ENCODE results near the gene GALNT17. TPM values are rescaled to one million over a fixed set of nuclear protein-coding genes. Genes with fewer than 3 reads are reported as not detected.

The GALNT17 gene
- total and polyA plus RNA-seq, 5 donors from 2014 or later = not detected

DNA sequence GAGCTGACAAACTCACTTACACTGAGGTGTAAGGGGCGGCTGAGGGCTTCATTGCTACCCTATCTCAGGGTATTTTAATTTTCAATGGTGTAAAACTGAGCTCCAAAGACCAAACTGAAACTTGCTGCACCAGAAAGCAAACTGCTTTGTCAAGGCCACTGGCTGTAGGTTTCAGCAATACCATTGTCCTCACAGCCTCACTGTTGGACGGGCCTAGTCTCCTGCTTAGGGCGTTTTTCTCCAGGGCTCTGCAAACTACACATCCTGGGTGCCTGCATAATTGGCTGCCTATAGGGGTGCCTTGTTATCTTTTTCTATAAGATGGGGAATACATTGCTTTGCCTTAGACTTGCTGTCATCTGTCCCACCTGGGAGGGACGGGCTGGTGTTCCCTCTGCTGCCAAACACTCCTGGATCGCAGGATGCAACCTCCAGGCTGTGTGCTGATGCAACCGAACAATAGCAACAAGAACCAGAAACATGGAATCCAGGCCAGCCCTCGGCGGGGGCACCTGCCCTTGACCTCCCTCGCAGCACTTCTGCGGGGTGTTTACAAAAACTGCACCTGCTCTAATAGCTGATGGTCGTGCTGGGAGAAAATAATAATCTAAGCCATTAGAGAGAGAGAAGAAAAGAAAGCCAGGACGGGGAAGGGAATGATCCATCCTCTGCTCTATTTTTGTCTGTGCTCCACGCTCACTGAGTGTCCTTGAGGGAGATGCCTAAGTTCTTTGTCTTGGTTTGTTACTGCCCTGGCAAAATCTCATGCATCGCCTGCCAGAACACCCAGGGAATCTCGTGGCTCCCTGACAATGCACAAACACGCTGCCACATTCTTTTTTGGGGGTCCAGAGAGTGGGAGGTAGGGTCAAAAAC, 104.5 kb downstream of the GALNT17 start:
- ATAC-seq (ENCODE audit: low read depth in 2 of 2) = no peak
- no peak overlapping the region for H3K27ac ChIP-seq (ENCODE audit: insufficient read depth, low read length, poor library complexity, severe bottlenecking)
- peaks cover 0 to 27% (median 9%) of the 10 kb centered on the region in 7 donors for H3K9me3 Mint-ChIP-seq
- no peaks in the 10 kb centered on the region for H3K4me1 Mint-ChIP-seq
- no peaks in the 10 kb centered on the region for H3K36me3 ChIP-seq (ENCODE audit: control insufficient read depth, insufficient read depth, low read length)
- no peak overlapping the region for H3K27ac Mint-ChIP-seq
- no peaks in the 10 kb centered on the region for H3K27me3 Mint-ChIP-seq
- peaks cover under 1 to 5% of the 10 kb centered on the region in 2 experiments for H3K9me3 ChIP-seq (ENCODE audit: control insufficient read depth in 2 of 2, low read length in 2 of 2)
- no peaks in the 10 kb centered on the region for H3K4me1 ChIP-seq (ENCODE audit: control insufficient read depth, insufficient read depth, low read length, poor library complexity, severe bottlenecking)
- no peak for DNase-seq
- no peaks in the 10 kb centered on the region for H3K36me3 Mint-ChIP-seq
- H3K4me3 Mint-ChIP-seq = peak overlapping the region in 1 of 4 donors; percentile 58
- no peaks in the 10 kb centered on the region for H3K27me3 ChIP-seq (ENCODE audit: control insufficient read depth, insufficient read depth, low read length)
- no peak overlapping the region for H3K4me3 ChIP-seq (ENCODE audit: low read depth, low read length)

- Mint-ChIP-seq H3K27me3 (no peaks in the 10 kb centered on the region), H3K4me3 (no peak overlapping the region), H3K27ac (peak overlapping the region in 1 of 3 donors; percentile 6), H3K9me3 (peaks cover 0 to 23% (median 5%) of the 10 kb centered on the region in 7 donors), H3K4me1 (no peaks in the 10 kb centered on the region), H3K36me3 (no peaks in the 10 kb centered on the region)
- no peak overlapping the region for H3K4me3 ChIP-seq (ENCODE audit: low read depth, low read length)
- DNase-seq (no peak), ATAC-seq (ENCODE audit: low read depth in 2 of 2) (no peak)
- peaks cover 0 to 4% of the 10 kb centered on the region in 2 experiments for H3K9me3 ChIP-seq (ENCODE audit: control insufficient read depth in 2 of 2, low read length in 2 of 2)
- no peaks in the 10 kb centered on the region for H3K4me1 ChIP-seq (ENCODE audit: control insufficient read depth, insufficient read depth, low read length, poor library complexity, severe bottlenecking)
- no peak overlapping the region for H3K27ac ChIP-seq (ENCODE audit: insufficient read depth, low read length, poor library complexity, severe bottlenecking)
- no peaks in the 10 kb centered on the region for H3K27me3 ChIP-seq (ENCODE audit: control insufficient read depth, insufficient read depth, low read length)
- H3K36me3 ChIP-seq (ENCODE audit: control insufficient read depth, insufficient read depth, low read length) = no peaks in the 10 kb centered on the region
These were observed 106.0 kb downstream of the GALNT17 start for GRCh38 chr7:71237945-71238344.

- peaks cover 0 to 4% of the 10 kb centered on the region in 2 experiments for H3K9me3 ChIP-seq (ENCODE audit: control insufficient read depth in 2 of 2, low read length in 2 of 2)
- H3K36me3 Mint-ChIP-seq = no peaks in the 10 kb centered on the region
- H3K27ac Mint-ChIP-seq = no peak overlapping the region
- H3K27me3 Mint-ChIP-seq = no peaks in the 10 kb centered on the region
- no peak overlapping the region for H3K4me3 Mint-ChIP-seq
- peaks cover 0 to 21% (median 8%) of the 10 kb centered on the region in 7 donors for H3K9me3 Mint-ChIP-seq
- no peaks in the 10 kb centered on the region for H3K4me1 Mint-ChIP-seq
- no peak overlapping the region for H3K4me3 ChIP-seq (ENCODE audit: low read depth, low read length)
- DNase-seq = no peak
- no peak overlapping the region for H3K27ac ChIP-seq (ENCODE audit: insufficient read depth, low read length, poor library complexity, severe bottlenecking)
- ATAC-seq (ENCODE audit: low read depth in 2 of 2) = no peak
- H3K27me3 ChIP-seq (ENCODE audit: control insufficient read depth, insufficient read depth, low read length) = no peaks in the 10 kb centered on the region
- H3K36me3 ChIP-seq (ENCODE audit: control insufficient read depth, insufficient read depth, low read length) = no peaks in the 10 kb centered on the region
- no peaks in the 10 kb centered on the region for H3K4me1 ChIP-seq (ENCODE audit: control insufficient read depth, insufficient read depth, low read length, poor library complexity, severe bottlenecking)
These were observed 106.8 kb downstream of the GALNT17 start for GRCh38 chr7:71238581-71239295.

DNA sequence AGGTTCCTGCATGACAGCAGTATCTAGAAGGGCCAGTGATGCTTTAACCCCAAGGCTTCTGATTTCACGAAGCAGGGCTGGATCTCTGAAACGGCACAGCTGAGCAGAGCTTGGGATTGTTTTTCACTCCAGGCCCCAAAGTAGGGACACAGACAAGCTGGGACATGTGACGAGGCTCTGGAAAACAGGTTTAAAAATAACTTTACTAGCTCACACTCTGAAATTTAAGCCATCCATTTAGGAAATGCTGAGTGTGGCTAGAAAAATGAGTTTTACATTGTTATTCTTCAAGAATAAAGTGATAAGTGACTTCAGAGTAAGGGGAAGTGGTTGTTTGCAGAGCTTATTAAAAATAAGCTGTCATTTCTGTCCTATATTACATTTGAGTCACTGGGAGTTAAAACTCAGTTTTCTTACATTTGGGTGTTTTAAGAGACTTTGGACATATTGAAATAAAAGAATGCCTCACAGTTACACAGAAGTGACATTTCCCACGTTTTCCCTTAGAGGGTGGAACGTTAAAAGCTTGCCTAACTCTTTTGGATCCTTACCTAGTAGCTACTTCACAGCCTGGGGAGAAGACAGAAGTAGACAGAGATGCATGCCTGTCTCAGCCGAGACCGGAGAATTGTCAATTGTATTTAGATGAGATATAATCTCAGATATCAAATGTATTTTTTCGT, 107.8 kb downstream of the GALNT17 start:
- Mint-ChIP-seq H3K36me3 (no peaks in the 10 kb centered on the region), H3K4me3 (no peak overlapping the region), H3K27me3 (no peaks in the 10 kb centered on the region), H3K4me1 (no peaks in the 10 kb centered on the region), H3K27ac (no peak overlapping the region), H3K9me3 (peaks cover 0 to 18% (median 5%) of the 10 kb centered on the region in 7 donors)
- peaks cover 0 to 4% of the 10 kb centered on the region in 2 experiments for H3K9me3 ChIP-seq (ENCODE audit: control insufficient read depth in 2 of 2, low read length in 2 of 2)
- H3K4me1 ChIP-seq (ENCODE audit: control insufficient read depth, insufficient read depth, low read length, poor library complexity, severe bottlenecking) = no peaks in the 10 kb centered on the region
- ATAC-seq (ENCODE audit: low read depth in 2 of 2) (no peak), DNase-seq (no peak)
- H3K4me3 ChIP-seq (ENCODE audit: low read depth, low read length) = no peak overlapping the region
- H3K27ac ChIP-seq (ENCODE audit: insufficient read depth, low read length, poor library complexity, severe bottlenecking) = no peak overlapping the region
- H3K36me3 ChIP-seq (ENCODE audit: control insufficient read depth, insufficient read depth, low read length) = no peaks in the 10 kb centered on the region
- no peaks in the 10 kb centered on the region for H3K27me3 ChIP-seq (ENCODE audit: control insufficient read depth, insufficient read depth, low read length)

DNA sequence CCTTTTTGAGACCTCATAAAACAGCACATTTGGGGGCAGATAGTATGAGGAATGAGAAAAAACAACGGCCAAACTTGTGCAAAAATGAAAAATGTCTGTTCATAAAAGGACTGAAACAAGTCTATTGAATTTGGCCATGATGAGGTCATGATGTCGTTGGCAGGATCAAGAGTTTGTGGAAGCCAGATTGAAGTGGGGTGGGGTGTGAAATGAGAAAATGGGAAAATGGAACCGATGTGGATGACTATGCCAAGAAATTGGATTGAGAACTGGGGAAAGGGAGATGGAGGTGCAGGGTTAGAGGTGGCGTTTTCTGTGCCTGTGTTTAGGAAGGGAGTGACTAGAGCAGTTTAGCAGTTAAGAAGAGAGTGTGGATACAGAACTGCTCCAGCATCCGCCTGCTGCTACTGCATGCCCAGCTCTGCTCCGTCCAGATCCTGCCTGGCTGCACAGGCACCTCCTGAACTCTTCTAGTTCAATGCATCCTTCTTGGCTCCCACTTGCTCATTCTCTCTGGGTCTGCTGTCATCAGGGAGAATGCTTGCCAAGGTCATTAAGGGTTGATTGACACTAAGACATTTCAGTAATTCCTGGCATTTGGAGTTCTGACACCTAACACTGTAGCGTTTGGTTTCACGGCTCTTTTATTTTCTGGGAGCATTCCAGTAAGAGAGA, 111.9 kb downstream of the GALNT17 start:
- Mint-ChIP-seq H3K4me3 (no peak overlapping the region), H3K36me3 (no peaks in the 10 kb centered on the region), H3K27ac (no peak overlapping the region), H3K27me3 (no peaks in the 10 kb centered on the region), H3K9me3 (peaks cover 0 to 19% (median 9%) of the 10 kb centered on the region in 7 donors), H3K4me1 (no peaks in the 10 kb centered on the region)
- Histone ChIP-seq H3K4me3 (ENCODE audit: low read depth, low read length) (no peak overlapping the region), H3K27me3 (ENCODE audit: control insufficient read depth, insufficient read depth, low read length) (no peaks in the 10 kb centered on the region), H3K27ac (ENCODE audit: insufficient read depth, low read length, poor library complexity, severe bottlenecking) (no peak overlapping the region), H3K9me3 (ENCODE audit: control insufficient read depth in 2 of 2, low read length in 2 of 2) (peaks cover 0 to 4% of the 10 kb centered on the region in 2 experiments), H3K36me3 (ENCODE audit: control insufficient read depth, insufficient read depth, low read length) (no peaks in the 10 kb centered on the region), H3K4me1 (ENCODE audit: control insufficient read depth, insufficient read depth, low read length, poor library complexity, severe bottlenecking) (no peaks in the 10 kb centered on the region)
- no peak for DNase-seq
- ATAC-seq (ENCODE audit: low read depth in 2 of 2) = no peak

DNA sequence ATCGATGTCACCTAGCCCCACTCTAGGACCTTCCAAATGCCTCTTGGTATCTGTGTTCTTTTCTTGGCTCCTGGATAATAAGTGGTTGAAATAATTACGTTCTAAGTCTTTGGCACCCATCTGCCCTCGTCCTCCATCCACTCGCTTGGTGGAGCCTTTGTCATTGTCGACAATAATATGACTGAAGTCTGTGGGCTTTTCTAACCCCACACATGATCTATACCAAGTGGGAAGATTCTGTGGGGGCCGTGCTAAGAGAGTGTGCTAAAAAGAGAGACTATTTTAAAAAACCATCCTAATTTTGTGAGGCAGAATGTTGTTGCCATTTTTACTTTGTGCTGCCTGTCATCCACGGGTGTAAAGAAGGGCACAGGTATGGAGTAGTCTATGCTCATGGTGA, 113.1 kb downstream of the GALNT17 start:
- Histone ChIP-seq H3K9me3 (ENCODE audit: control insufficient read depth in 2 of 2, low read length in 2 of 2) (peaks cover 0 to 4% of the 10 kb centered on the region in 2 experiments), H3K27ac (ENCODE audit: insufficient read depth, low read length, poor library complexity, severe bottlenecking) (no peak overlapping the region), H3K4me1 (ENCODE audit: control insufficient read depth, insufficient read depth, low read length, poor library complexity, severe bottlenecking) (no peaks in the 10 kb centered on the region), H3K4me3 (ENCODE audit: low read depth, low read length) (no peak overlapping the region), H3K36me3 (ENCODE audit: control insufficient read depth, insufficient read depth, low read length) (no peaks in the 10 kb centered on the region), H3K27me3 (ENCODE audit: control insufficient read depth, insufficient read depth, low read length) (no peaks in the 10 kb centered on the region)
- peaks cover 0 to 19% (median 11%) of the 10 kb centered on the region in 7 donors for H3K9me3 Mint-ChIP-seq
- no peak for ATAC-seq (ENCODE audit: low read depth in 2 of 2)
- H3K27ac Mint-ChIP-seq = no peak overlapping the region
- no peaks in the 10 kb centered on the region for H3K36me3 Mint-ChIP-seq
- no peaks in the 10 kb centered on the region for H3K4me1 Mint-ChIP-seq
- H3K4me3 Mint-ChIP-seq = no peak overlapping the region
- no peak for DNase-seq
- no peaks in the 10 kb centered on the region for H3K27me3 Mint-ChIP-seq

GRCh38 chr7:71251706-71252105, 119.8 kb downstream of the GALNT17 start:
- Mint-ChIP-seq H3K4me1 (no peaks in the 10 kb centered on the region), H3K9me3 (peaks cover 0 to 21% (median 8%) of the 10 kb centered on the region in 7 donors), H3K4me3 (no peak overlapping the region), H3K27ac (no peak overlapping the region), H3K27me3 (no peaks in the 10 kb centered on the region), H3K36me3 (no peaks in the 10 kb centered on the region)
- H3K4me3 ChIP-seq (ENCODE audit: low read depth, low read length) = no peak overlapping the region
- no peaks in the 10 kb centered on the region for H3K4me1 ChIP-seq (ENCODE audit: control insufficient read depth, insufficient read depth, low read length, poor library complexity, severe bottlenecking)
- H3K36me3 ChIP-seq (ENCODE audit: control insufficient read depth, insufficient read depth, low read length) = no peaks in the 10 kb centered on the region
- DNase-seq (no peak), ATAC-seq (ENCODE audit: low read depth in 2 of 2) (no peak)
- H3K27ac ChIP-seq (ENCODE audit: insufficient read depth, low read length, poor library complexity, severe bottlenecking) = no peak overlapping the region
- H3K27me3 ChIP-seq (ENCODE audit: control insufficient read depth, insufficient read depth, low read length) = no peaks in the 10 kb centered on the region
- peaks cover 0 to 4% of the 10 kb centered on the region in 2 experiments for H3K9me3 ChIP-seq (ENCODE audit: control insufficient read depth in 2 of 2, low read length in 2 of 2)
